HT-29 (cell line): ENCODE results near the gene TMTC2. TPM values are rescaled to one million over a fixed set of nuclear protein-coding genes. Genes with fewer than 3 reads are reported as not detected.

Experiments
- small RNA-seq: library from RNA; depleted of rRNA; stranded (forward); fragments of <200 nt; gene quantifications from one replicate; pipeline ENCODE3, GENCODE V24; 2014
- total RNA-seq: library from RNA; depleted of rRNA; stranded (reverse); fragments of >200 nt; shearing (Covaris generic); gene quantifications from 2 replicates; pipeline ENCODE4 v1.2.3, GENCODE V29; 2014

Gene TMTC2
- total RNA-seq, 1 experiment from 2014 or later: 18.2 TPM

Small RNA genes lying within 50 kb of the gene (small RNA-seq; reads per million reads assigned to genes)
- not detected for gene RNU6-977P
